GM21619 (cell line): ENCODE measurements around the gene SESTD1.
A peak's percentile ranks its signal among the peaks of the same experiment; 100 is the strongest.

Experiments used
- ATAC-seq: cut with Tn5 transposase; IDR thresholded peaks from one replicate; pipeline ENCODE4 v1.9.1; 2021; ENCODE audit not compliant: unreplicated experiment

SESTD1 gene

DNA sequence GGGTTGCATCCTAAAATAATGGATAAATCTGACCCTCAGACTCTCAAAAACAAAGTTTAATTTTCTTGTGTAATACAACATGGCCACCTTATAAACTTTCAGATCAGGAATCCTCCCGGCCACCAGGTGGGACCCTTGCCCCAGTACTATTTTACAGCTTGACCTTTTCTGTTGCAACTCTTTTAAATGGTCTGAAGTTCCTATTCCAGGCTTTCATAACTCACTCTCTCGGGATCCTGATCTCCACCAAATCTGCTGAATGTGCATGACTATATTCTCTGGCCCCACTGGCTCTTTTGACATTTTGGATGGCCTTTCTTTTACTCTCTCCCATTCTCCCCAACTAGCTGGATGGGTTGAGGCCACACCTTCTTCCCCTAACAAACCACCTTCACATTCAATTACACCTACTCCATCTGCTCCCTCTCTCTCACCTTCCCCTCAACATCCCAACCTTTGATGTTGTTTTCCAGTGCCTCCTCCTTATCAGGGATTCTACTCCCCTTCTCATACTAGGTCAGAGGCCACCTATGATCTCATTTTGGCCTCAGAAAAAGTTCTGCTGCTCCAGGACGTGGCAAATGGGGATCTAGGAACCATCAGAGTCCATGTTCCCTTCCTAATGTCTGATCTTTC lies 70.8 kb downstream of the SESTD1 start:
- no peak for ATAC-seq

DNA sequence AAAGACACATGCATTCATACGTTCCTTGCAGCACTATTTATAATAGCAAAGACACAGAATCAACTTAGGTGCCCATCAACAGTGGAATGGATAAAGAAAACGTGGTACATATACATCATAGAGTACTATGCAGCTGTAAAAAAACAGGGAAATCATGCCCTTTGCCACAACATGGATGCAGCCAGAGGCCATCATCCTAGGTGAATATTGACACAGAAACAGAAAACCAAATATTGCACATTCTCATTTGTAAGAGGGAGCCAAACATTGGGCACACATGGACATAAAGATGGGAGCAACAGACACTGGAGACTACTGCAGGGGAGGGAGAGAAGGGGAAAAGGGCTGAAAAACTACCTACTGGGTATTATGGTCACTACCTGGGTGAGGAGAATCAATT lies 73.5 kb downstream of the SESTD1 start:
- ATAC-seq, result no peak

GRCh38 chr2:179186126-179186525 lies 78.5 kb downstream of the SESTD1 start:
- no peak for ATAC-seq

DNA sequence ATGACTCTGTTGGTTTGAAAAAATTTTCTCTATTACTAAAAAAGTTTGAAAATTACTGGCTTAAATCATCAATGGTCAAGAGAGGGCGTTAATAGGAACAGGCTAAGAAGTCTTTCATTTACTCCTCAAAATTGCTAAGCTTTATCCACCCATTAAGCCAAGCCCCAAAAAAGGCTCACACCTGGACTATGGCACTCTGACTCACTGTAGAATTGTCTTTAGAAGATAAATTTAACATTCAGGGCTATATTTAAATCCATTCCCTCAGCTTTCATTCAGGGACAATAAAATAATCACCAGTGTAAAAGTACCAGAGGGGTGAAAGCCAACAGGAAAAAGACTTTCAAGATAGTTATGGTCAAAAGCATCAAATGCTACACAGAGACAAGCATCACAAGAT lies 80.0 kb downstream of the SESTD1 start:
- no peak for ATAC-seq

DNA sequence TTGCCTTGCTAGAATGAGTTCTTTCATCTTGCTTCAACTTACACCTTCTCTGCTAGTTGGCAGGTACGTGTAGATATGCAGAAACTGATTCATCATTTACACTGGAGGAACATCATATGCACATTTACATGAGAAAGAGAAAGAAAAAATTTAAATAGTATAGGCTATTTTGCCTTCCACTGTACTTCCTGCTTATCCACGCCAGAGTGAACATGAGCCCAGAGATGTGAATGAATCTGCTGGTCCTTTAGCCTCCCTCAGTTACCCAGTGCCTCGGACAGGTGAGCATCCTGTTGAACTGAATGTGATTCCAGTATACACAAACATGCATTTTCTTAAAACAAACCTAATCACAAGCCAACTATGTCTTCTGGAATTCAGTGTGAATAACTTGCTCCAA lies 83.6 kb downstream of the SESTD1 start:
- peak; percentile 68 for ATAC-seq

DNA sequence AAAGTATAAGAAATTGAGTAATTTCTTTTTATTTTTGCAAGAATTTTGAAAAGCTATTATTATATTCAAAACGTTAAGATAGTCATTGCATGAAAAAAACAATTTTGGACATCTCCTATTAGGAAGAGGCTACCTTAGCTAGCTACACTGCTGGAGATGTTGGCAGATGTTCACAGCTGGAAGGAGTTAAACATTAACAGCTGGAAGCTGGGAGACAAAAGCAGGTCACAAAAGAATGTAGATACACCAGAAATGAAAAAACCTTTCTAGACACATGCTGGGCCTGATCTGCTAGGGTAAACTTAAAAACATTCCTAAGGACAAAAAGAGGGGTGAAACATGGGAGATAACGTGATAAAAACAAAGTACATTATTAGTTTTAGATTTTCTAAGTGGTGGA lies 84.4 kb downstream of the SESTD1 start:
- ATAC-seq, result no peak

DNA sequence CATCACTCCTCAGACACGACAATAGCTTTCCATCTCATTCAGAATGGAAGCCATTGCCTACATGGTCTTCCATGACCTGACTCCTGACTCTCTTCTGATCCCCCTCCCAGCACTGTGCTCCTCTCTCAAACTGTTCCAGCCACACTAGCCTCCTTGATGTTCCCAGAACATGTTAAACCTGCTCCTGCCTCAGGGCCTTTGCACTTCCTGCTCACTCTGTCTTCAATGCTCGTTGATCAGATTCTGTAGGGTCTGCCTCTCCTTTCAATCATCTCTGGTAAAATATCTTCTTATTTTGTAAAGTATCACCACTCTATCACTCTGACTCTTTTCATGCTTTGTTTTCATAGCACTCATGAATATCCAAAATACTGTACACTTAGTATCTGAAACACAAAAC lies 84.9 kb downstream of the SESTD1 start:
- ATAC-seq, result no peak

GRCh38 chr2:179177694-179178093 lies 86.9 kb downstream of the SESTD1 start:
- ATAC-seq, result no peak

GRCh38 chr2:179174240-179174639 lies 90.4 kb downstream of the SESTD1 start:
- no peak for ATAC-seq

DNA sequence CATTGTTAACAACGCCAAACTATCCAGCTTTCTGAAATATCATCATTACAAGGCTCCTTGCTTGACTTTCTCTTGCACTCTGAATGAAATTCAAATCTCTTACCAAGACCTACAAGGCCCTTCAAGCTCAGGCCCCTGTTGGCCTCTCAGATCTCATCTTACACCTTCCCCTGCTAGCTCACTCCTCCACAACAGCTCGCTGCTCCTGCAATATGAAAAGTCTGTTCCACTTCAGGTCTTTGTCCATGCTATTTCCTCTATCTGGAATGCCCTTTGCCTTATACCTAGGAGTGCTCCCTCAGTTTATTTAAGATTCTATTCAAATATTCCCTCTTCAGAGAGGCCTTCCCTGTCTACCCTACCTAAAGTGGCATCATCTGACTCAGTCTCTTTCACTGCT lies 91.7 kb downstream of the SESTD1 start:
- ATAC-seq, result no peak

- ATAC-seq, result no peak
Measured at GRCh38 chr2:179171371-179171770, 93.3 kb downstream of the SESTD1 start.

DNA sequence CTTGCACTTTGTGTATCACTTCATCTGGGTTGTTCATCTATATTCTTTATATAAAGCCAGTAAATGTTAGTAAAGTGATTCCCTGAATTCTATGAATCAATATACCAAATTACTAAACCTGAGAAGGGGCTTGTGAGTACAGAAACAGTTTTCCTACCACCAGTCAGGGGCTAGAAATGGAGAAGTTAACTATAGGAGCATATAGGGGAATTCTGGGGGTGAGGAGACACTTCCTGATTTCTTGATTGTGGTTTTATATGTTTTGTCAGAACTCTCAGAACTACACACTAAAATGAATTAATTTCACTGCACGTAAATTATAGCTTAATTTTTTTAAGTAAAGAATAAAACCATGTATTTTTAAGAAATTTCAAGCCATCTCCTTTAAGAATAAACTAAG lies 93.7 kb downstream of the SESTD1 start:
- ATAC-seq, result no peak

- ATAC-seq, result no peak
Measured at GRCh38 chr2:179165356-179166000, 99.2 kb downstream of the SESTD1 start.

DNA sequence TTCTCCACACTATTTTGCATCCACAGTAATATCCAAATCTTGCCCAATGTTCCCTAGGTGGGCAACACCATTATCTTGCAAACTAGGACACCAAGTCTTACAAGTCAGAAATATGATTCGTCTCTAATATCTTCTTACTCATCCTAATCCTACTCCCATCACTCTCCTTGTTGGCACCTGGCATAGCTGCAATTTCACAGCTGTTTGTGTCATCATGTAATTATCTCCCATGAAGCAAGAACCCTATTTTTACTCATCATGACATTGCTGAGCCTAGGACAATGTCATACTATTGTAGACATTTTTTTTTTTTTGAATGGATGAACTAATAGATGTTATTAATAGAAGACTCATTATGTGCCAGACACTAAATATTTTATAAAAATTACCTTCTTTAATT lies 123.4 kb downstream of the SESTD1 start:
- ATAC-seq, result no peak

- no peak for ATAC-seq
Measured at GRCh38 chr2:179140571-179140970, 124.1 kb downstream of the SESTD1 start.

DNA sequence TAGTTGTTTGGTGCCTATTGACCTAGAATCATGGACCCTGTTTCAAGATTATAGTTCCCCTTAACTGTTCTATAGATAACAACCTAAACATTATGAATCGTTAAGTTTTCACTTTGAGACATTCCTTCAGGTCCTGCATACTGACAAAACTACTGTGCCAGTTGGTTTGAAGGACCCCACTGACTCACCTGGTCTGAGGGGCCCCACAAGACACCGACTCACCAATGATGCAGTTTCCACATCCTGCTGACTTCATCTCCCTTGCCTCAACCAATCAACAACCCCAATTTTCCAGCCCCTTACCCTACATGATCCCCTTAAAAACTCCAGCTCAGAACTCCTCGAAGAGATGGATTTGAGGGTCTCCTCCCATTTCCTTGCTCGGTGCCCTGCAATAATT lies 125.1 kb downstream of the SESTD1 start:
- ATAC-seq, result no peak

GRCh38 chr2:179137200-179137759 lies 127.4 kb downstream of the SESTD1 start:
- ATAC-seq, result no peak

DNA sequence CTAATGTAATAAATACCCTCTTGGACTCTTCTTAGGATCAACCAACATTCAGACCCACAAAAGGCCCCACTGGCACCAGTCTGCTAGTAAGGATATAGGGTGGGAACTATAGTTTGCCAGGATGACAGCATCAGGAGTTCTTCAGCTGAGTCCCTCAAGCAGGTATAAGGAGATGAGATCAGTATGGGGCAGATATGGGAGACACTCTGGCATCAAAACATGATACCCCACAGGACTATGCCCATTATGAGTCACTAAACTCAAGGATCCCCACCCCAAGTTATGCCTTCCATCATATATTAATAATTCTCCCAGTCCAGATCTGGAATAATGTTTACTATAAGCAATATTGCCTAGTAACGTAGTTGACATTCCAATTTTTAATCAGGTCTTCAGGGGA lies 131.6 kb downstream of the SESTD1 start:
- ATAC-seq, result no peak

DNA sequence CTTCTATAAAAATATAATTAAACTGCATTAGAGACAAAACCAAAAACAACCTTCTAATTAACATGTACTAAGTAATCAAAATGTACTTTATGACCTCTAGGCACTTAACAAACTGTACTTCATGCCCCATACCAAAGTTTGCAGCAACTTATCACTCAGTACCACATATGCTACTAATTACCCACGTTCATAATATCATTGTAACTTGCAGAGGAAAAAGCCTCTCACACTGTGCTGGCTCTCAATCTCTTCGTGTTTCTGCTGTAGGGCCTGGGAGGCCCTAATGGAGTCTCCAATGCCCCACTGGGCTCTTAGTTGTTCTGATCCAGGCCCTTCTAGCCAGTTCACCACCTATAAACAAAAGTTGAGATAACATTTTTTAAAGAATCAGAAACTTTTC lies 132.6 kb downstream of the SESTD1 start:
- no peak for ATAC-seq

- ATAC-seq, result no peak
Measured at GRCh38 chr2:179130560-179130959, 134.1 kb downstream of the SESTD1 start.

DNA sequence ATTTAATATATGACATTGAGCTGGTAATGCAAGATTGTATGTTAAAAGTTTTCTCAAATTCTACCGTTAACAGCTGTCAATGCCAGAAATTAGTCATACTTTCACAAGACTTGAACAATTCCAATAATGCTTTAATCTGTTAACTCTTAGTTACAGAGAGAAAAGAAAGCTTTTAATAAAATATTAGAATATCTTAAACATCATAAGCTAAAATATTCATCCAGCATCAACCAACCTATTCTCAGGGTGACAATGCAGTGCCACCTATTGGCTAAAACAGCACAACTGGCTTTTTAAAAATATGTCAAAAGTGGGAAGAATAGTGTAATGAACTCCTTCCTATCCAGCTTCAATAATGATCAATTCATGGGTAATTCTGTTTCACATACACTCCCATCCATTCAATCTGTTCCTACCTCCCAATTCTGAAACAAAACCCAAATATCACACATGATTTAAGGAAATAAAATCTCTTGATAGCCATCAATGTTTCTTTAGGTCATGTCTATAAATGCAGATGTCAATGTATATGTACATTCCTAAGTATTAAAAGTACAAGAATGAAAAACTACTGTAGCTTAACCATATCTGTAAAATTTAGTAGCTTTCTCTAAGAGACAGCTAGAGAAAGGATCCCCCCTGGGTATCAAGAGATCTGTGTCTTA lies 134.9 kb downstream of the SESTD1 start:
- no peak for ATAC-seq

DNA sequence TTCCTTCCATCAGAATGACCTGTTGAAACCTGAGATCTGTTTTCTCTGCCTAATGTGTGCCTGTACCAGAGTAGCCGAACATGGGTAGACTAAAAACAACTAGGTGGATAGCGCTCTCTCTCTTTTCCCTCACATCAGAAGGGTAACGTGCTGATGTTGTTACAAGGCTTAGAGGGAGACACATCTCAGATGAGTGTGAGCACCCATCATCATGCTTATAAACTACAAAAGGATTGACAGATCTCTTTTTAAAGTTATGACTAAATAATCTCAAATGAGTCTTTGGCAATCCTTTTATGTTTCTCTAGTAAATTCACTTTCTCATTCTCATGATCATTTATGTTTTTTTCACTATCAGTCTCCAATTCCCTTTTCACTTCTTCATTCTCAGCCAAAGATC lies 139.2 kb downstream of the SESTD1 start:
- no peak for ATAC-seq
